NB4 (cell line): Measurements from ENCODE around the gene SSH2.
"Not testable (repeated sequence)": the region's sequence is repeated elsewhere in the genome, so short reads cannot be mapped to it uniquely, and the experiment has no call there.

Experiments used
- DNase-seq: peaks from one replicate; pipeline ENCODE4 v3.0.0; 2010; ENCODE audit warnings: low read depth
- H3K4me3 ChIP-seq: one replicate; pipeline ENCODE4 v1.5.1; 2011; ENCODE audit warnings: mild to moderate bottlenecking, low read depth, low read length, moderate library complexity
- CTCF ChIP-seq: IDR thresholded peaks from one replicate; pipeline ENCODE4 v1.5.1; 2012; ENCODE audit warnings: low read depth, low read length
- MAX ChIP-seq: IDR thresholded peaks from 2 replicates; pipeline ENCODE4 v1.6.1; 2011; ENCODE audit warnings: low read depth, low read length
- MYC ChIP-seq: IDR thresholded peaks from 2 replicates; pipeline ENCODE4 v1.6.1; 2011; ENCODE audit warnings: low read depth, low read length
- POLR2A ChIP-seq: IDR thresholded peaks from 2 replicates; pipeline ENCODE4 v1.6.1; 2011; ENCODE audit warnings: mild to moderate bottlenecking; ENCODE audit not compliant: insufficient read length; ENCODE audit errors: extremely low read depth

SSH2 gene

DNA sequence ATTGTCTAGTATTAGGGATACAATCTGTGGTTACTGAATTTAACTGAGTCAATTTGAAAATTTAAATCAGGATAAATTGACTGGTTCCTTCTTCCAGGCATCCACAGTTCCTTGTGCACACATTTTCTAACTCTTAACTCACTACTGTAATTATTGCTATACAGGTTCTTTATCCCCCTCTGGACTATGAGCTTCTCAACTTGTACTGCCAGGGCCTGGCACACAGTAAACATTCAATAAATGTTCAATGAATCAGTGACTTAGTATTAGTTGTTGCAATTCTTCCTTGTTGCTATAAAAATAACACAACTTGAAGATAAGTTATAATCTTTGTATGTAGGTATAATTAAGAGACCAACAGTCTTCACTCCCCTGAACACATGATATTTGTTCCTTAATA lies 67.9 kb downstream of the SSH2 start:
- no peak overlapping the region for H3K4me3 ChIP-seq
- no peak for DNase-seq
- TF ChIP-seq MAX (no peak), CTCF (no peak), MYC (no peak), POLR2A (no peak)

DNA sequence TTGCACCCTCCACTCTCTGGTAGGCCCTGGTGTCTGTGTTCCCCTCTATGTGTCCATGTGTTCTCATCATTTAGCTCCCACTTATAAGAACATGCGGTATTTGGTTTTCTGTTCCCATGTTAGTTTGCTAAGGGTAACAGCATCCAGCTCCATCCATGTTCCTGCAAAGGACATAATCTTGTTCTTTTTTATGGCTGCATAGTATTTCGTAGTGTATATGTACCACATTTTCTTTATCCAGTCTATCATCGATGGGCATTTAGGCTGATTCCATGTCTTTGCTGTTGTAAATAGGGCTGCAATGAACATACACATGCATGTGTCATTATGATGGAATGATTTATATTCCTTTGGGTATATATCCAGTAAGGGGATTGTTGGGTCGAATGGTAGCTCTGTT lies 70.6 kb downstream of the SSH2 start:
- not testable (repeated sequence) for H3K4me3 ChIP-seq, DNase-seq

- TF ChIP-seq POLR2A (no peak), MAX (no peak), MYC (no peak), CTCF (no peak)
- H3K4me3 ChIP-seq: no peak overlapping the region
- DNase-seq: no peak
Observed at GRCh38 chr17:29857823-29858222, 72.2 kb downstream of the SSH2 start.

DNA sequence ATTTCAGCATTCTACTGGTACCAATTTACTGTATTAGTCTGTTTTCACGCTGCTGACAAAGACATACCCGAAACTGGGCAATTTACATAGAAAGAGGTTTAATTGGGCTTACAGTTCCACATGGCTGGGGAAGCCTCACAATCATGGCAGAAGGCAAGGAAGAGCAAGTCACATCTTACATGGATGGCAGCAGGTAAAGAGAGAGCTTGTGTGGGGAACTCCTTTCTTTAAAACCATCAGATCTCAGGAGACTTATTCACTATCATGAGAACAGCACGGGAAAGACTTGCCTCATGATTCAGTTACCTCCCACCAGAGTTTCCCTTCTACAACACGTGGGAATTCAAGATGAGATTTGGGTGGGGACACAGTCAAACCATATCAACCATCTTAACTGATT lies 72.9 kb downstream of the SSH2 start:
- H3K4me3 ChIP-seq, DNase-seq: not testable (repeated sequence)

DNA sequence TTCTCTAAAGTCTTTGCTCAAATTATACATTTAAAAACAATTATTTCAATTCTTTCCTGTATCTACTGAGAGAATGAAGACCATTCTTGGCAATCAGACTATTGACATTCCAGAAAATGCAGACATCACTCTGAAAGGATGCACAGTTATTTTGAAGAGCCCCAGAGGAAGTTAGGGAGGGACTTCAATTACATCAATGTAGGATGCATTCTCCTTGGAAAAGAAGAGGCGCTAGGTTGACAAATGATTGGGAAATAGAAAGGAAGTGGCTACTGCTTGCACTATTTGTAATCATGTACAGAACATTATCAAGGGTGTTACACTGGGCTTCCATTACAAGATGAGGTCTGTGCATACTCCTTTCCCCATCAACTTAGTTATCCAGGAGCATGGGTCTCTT lies 74.3 kb downstream of the SSH2 start:
- H3K4me3 ChIP-seq: no peak overlapping the region
- TF ChIP-seq CTCF (no peak), POLR2A (no peak), MYC (no peak), MAX (no peak)
- peak; percentile 47 for DNase-seq

- TF ChIP-seq POLR2A (no peak), MYC (no peak), MAX (no peak), CTCF (no peak)
- H3K4me3 ChIP-seq: no peak overlapping the region
- DNase-seq: no peak
Observed at GRCh38 chr17:29848737-29849136, 81.3 kb downstream of the SSH2 start.

GRCh38 chr17:29847527-29848400 lies 82.3 kb downstream of the SSH2 start:
- TF ChIP-seq POLR2A: no peak
- no peak for TF ChIP-seq MYC
- no peak for TF ChIP-seq MAX
- no peak for TF ChIP-seq CTCF
- H3K4me3 ChIP-seq: no peak overlapping the region
- DNase-seq: no peak
